SK-MEL-5 (cell line): ENCODE data around the gene SLC35G3. TPM values are rescaled to one million over a fixed set of nuclear protein-coding genes. Genes with fewer than 3 reads are reported as not detected.
"Not testable (repeated sequence)": the region's sequence is repeated elsewhere in the genome, so short reads cannot be mapped to it uniquely, and the experiment has no call there.

Experiments
- DNase-seq: peaks from one replicate; pipeline ENCODE4 v3.0.0-alpha.2; 2016; ENCODE audit warnings: low read depth, low spot score
- in situ Hi-C: cut with HindIII; loops from 2 replicates; pipeline ENCODE4 v1.10.0; 2016; ENCODE audit warnings: low sequenced_read_pairs, high pct_unique_total_duplicates, low pct_unique_long_range_greater_than_20kb
- total RNA-seq: library from RNA; depleted of rRNA; stranded (reverse); fragments of >200 nt; shearing (Covaris generic); gene quantifications from 2 replicates; pipeline ENCODE4 v1.2.3, GENCODE V29; 2014

The SLC35G3 gene
- total RNA-seq, 1 experiment from 2014 or later, result not detected

GRCh38 chr17:35214631-35215273 lies 20.6 kb upstream of the SLC35G3 start:
- DNase-seq, result no peak
- in situ Hi-C loops, result no loop called here

GRCh38 chr17:35214192-35214591 lies 20.0 kb upstream of the SLC35G3 start:
- DNase-seq, result no peak
- in situ Hi-C loops, result no loop called here

GRCh38 chr17:35213412-35213940 lies 19.3 kb upstream of the SLC35G3 start:
- no peak for DNase-seq
- in situ Hi-C loops, result no loop called here

- in situ Hi-C loops, result no loop called here
- DNase-seq, result no peak
Observed at GRCh38 chr17:35212668-35213067, 18.5 kb upstream of the SLC35G3 start.

GRCh38 chr17:35210741-35211140 lies 16.5 kb upstream of the SLC35G3 start:
- in situ Hi-C loops, result no loop called here
- no peak for DNase-seq

GRCh38 chr17:35202582-35202981 lies 8.4 kb upstream of the SLC35G3 start:
- DNase-seq, in situ Hi-C loops: not testable (repeated sequence)

GRCh38 chr17:35195062-35195461 lies 869 bp upstream of the SLC35G3 start:
- in situ Hi-C loops, DNase-seq: not testable (repeated sequence)

GRCh38 chr17:35192708-35193107 lies 1.5 kb downstream of the SLC35G3 start:
- in situ Hi-C loops, result no loop called here
- DNase-seq, result no peak

GRCh38 chr17:35191001-35191695 lies 3.0 kb downstream of the SLC35G3 start:
- DNase-seq, result no peak
- in situ Hi-C loops, result no loop called here

- DNase-seq, result no peak
- in situ Hi-C loops, result no loop called here
Observed at GRCh38 chr17:35189291-35189690, 4.9 kb downstream of the SLC35G3 start.

- in situ Hi-C loops, result no loop called here
- no peak for DNase-seq
Observed at GRCh38 chr17:35188111-35188510, 6.1 kb downstream of the SLC35G3 start.

GRCh38 chr17:35187481-35187880 lies 6.7 kb downstream of the SLC35G3 start:
- DNase-seq, result no peak
- in situ Hi-C loops, result no loop called here

- in situ Hi-C loops, result no loop called here
- DNase-seq, result no peak
Observed at GRCh38 chr17:35185849-35186248, 8.3 kb downstream of the SLC35G3 start.

GRCh38 chr17:35184274-35184673 lies 9.9 kb downstream of the SLC35G3 start:
- DNase-seq, result no peak
- in situ Hi-C loops, result no loop called here

- in situ Hi-C loops, result no loop called here
- no peak for DNase-seq
Observed at GRCh38 chr17:35183332-35183731, 10.9 kb downstream of the SLC35G3 start.

GRCh38 chr17:35179379-35179778 lies 14.8 kb downstream of the SLC35G3 start:
- in situ Hi-C loops, DNase-seq: not testable (repeated sequence)

GRCh38 chr17:35176897-35177296 lies 17.3 kb downstream of the SLC35G3 start:
- in situ Hi-C loops, result no loop called here
- DNase-seq, result no peak

- no peak for DNase-seq
- in situ Hi-C loops, result no loop called here
Observed at GRCh38 chr17:35175638-35176415, 18.4 kb downstream of the SLC35G3 start.
